HG03565 (cell line): ENCODE data around the gene S100A13.

Experiments used
- ATAC-seq: cut with Tn5 transposase; IDR thresholded peaks from one replicate; pipeline ENCODE4 v1.9.1; 2021; ENCODE audit warnings: mild to moderate bottlenecking, moderate library complexity; ENCODE audit not compliant: unreplicated experiment

Gene S100A13

DNA sequence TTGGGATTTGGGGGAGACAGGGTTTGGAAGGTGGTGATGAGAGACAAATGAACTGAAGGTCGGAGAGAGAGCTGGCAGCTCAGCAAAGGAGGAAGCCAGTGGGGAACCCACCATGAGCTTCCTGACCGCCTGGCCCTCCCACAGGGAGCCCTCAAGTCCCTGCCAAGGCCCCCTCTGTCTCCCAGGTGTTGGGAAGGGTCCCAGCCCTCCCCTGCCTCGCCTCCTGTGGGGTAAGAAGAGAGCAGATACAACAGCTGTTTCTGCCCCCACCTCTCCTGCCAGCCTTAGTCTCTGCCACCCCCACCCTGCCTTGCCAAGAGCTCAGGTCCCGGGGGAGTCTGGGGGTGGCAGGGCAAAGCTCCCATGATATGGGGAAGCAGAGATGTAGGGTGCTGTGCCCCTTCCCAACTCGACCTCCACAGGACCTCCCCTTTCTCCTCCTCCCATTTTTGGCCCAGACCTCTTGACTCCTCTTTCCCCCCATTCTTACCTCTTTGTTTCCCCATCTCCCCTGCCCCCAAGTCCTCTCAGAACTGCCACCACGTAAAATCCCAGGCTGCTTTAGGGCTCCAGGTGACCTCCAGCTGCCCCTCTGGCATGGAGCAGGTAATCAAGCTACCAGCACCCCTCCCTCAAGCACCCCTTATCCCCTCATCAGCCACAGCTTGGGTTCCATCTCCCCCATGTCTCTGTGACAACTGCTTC is 1.5 kb upstream of the S100A13 start:
- ATAC-seq = no peak

DNA sequence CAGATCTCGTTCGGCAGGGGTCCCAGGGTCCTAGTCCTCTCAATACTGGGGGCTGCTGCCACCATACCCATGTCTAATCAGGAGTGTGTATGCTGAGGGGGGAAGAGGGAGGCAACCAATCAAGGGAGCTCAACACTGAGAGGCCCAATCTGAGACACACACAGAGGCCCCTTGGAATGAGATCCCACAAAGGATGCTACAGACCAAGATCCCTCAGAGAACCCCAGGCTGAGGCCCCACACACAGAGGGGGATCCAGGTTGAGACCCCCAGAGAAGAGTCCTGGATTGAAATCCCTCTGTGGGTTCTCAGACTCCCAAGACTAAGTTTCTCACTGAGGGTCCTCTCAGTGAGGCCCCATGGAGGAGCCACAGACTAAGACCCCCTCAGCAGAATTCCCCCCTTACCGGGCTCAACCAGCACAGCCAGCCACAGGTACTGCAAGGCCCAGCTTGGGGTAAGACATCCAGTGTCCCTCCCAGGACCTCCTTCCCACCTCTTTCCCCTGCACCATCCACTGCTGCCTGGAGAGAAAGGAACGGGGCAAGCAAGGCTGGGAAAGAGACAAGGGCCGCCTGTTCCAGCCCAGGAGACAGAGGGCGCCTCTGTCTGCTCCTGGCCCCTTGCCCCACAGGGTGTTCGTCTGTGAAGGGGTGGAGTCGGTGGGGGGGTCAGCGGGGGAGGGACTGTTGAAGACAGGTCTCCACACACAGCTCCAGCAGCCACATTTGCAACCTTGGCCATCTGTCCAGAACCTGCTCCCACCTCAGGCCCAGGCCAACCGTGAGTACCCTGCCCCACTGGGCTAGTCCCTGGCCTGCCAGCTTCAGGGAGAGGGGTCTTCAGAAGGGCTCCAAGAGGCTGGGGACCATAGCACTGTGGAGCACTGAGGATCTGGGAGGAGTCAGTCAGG is 666 bp upstream of the S100A13 start, which contains the start of gene S100A1:
Gene S100A1, plus strand, starts transcription at position 720 of the 912 bp plus-strand sequence. CDS start 2,088 bp downstream, outside the sequence.
- no peak for ATAC-seq

DNA sequence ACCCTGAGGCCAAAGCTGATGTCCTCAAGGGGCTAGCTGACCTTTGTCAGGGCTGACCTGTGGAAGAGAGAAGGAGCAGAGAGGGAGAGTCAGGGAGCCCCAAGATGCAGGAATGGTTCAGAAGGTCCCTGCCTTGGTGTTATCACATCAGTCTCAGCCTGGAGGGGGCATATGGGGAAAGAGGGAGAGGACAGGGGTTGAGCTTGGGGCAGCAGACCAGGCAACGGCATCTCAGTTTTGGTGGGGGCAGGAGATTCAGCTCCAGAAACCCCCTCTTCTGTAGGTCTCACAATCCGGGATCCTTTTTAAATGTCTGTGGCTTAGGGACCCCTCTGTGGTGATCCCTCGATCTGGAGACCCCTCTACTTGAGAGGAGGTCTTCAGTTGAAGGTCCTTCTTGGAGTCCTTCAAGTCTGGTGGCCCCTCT is 815 bp downstream of the S100A13 start:
- no peak for ATAC-seq

DNA sequence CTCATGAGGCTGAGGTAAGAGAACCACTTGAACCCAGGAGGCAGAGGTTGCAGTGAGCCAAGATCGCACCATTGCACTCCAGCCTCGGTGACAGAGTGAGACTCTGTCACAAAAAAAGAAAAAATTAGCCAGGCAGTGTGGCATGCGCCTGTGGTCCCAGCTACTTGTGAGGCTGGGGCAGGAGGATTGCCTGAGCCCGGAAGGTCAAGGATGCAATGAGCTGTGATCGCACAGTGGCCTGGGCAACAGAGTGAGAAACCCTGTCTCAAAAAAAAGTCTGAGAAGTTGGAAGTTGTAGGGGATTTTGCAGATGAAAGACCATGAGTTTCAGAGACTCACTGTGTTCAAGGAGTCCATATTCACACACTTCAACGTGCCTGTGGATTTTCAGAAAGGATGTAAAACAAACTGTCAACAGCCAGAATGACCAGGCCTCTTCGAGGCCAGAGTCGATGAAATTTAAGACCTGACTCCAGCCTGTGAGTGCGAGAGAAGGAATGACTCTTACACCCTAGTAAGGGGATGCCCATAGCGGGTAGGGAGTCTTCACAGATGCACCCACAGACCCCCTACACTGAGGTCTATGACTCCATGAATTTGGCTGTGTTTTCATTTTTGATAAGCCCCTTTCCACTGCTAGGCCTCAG is 2.2 kb downstream of the S100A13 start:
- ATAC-seq = no peak

DNA sequence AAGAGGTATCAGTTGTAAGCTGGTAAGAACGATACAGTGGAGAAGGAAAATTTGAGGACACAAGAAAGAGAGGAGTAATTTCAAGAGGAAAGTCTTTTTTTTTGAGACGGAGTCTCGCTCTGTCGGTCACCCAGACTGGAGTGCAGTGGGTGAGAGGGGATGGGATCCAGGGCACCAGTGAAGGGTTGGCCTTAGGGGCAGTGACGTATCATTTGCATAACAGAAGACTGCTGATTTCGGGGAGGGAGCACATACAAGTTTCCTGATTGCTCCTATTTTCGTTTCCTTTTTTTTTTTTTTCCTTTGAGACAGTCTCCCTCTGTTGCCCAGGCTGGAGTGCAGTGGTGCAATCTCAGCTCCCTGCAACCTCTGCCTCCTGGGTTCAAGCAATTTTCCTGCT is 4.2 kb downstream of the S100A13 start:
- no peak for ATAC-seq

DNA sequence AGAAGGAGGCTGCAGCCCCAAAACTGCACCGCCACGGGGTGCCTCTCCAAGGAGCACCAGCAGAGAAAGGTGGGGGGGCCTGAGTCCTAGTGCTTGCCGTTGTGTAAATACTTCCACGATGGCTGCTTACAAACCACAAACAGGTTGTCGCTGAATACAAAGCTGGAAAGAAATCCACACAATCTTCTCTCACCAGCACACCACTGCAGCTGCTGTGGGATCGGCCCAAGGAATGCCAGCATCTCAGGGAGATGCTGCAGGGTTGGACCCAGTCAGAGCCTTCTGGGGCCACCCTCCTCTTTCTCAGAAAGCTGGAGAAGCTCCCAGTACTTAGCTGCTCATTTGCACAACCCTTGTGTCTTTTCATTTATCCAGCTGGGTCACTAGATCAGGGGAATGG is 8.1 kb downstream of the S100A13 start:
- ATAC-seq = no peak

DNA sequence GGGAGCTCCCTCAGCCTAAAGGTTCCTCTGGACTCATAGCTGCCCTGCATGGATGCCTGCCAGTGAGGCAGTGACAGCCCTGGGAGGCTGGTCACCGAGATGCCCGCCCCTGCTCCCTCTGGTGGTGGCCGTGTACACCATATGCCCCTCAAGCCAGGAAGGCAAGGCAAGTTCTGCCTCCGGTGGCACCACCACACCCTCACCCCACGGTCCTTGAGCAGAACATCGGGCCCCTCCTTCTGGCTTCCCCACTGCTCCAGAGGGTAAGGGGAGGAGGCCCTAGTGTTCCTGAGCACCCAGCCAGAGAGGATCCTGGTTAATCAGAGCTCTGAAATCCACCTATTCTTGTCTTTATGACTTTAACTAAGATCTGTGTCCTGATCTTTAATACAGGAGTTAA is 9.6 kb downstream of the S100A13 start:
- no peak for ATAC-seq

DNA sequence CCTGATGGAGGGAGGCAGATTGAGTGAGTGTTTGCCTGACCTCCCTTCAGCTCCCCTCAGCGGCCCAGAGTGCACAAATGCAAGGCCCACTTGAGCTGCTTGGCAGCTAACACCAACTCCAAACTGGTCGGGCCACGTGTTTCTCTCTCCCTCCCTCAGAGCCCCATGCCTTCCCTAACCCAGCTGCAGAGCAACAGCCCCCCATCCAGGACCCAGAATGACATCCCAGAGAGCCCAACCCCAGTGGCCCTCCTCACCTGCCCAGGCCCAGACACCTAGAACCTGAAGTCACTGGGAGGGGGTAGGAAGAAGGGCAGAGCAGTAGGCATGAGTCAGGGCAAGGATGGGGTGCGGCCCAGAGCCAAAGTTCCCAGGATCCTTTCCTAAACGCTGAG is 10.4 kb downstream of the S100A13 start:
- ATAC-seq = no peak

DNA sequence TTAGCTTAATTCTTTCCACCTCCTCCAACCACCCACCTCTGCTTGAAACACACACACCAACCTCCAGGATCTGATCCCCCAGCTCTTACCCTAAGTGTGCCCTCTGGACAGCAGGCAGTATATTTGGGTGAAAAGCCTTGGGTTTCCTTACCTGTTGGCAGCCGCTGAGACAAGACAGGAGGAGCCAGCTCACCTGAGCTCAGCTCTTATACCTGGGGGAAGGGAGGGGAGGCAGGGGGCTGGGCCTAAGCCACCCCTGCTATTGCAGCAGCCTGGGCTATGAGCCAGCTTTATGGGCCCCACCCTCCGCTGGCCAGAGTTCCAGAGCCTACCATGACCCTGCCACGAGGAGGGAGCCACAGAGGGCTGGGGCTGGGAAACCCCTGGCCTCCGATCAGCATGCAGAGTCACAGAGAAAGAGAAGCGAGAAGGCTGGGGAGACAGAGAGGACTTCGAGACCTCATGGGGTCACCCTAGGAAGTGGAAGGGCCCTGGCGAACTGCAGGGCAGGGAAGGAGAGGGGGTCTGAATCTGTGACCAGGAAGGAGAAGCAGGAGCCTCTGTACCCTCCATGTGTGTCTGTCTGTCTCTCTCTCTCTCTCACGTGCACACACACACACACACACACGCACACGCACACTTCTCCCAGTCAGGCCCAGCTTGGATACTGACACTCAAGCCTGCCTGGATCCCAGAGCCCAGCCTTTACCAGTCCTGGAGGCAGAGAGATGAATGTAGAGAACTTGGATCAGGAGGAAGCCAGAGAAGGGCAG is 11.0 kb downstream of the S100A13 start, which contains the start of gene S100A14:
Gene S100A14, minus strand, starts transcription at position 182 of the 773 bp plus-strand sequence. CDS start 467 bp downstream, outside the sequence.
- ATAC-seq = no peak

DNA sequence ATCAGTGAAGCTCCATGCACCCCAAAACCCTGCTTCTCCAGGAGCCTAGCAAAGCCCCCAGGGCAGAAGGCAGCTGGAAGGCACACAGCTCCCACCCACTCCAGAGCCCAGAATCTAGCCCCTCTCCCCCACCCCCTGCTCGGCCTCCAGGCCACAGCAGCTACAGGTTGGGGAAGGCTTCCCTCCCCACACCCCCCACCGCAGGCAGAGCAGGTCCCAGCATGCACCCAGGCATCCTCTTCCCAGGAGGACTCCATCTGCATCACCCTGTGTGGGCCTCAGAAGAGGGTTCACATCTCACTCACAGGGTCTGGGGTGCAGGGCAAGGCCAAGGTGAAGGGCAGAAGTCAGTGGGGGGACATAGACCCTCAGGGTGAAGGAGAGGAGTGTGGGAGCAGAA is 11.9 kb downstream of the S100A13 start:
- ATAC-seq = no peak

DNA sequence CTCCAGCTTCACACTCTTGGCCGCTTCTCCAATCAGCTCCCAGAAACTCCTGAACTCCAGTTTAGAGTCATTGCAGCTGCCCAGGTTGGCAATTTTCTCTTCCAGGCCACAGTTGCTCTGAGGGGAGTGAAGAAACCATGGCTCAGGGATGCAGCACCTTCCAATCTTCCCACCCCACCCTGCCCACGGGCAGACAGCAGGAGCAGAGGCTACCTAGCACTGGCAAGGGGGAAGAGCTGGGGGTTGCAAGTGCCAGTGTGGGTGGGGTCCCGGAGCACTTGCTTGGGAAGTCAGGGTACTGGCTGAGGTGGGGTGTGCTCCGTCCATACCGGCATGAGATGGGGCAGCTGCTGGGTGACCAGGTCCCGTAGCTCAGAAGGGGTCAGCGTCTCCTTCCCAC is 12.4 kb downstream of the S100A13 start:
- ATAC-seq = no peak

DNA sequence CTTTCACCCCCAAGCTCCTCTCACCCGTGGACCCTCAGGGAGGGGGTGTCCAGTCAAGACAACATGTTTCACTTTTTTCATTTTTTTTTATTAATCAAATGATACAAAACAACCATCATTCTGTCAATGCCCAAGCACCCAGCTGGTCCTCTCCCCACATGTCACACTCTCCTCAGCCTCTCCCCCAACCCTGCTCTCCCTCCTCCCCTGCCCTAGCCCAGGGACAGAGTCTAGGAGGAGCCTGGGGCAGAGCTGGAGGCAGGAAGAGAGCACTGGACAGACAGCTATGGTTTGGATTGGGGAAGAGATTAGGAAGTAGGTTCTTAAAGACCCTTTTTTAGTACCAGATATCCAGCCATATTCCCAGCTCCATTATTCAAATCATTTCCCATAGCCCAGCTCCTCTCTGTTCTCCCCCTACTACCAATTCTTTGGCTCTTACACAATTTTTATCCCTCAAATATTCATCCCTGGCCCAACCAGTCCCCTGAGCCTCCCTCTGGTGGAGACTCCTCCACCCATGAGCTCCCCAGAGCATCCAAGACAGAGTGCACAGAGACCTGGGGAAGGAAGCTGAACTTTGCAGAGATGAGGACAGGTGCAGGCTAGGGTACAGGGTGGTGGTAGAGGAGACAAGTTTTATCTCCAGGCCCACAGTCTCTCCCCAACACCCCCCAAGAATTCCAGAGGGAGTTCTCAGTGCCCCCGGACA is 13.0 kb downstream of the S100A13 start:
- ATAC-seq = no peak

DNA sequence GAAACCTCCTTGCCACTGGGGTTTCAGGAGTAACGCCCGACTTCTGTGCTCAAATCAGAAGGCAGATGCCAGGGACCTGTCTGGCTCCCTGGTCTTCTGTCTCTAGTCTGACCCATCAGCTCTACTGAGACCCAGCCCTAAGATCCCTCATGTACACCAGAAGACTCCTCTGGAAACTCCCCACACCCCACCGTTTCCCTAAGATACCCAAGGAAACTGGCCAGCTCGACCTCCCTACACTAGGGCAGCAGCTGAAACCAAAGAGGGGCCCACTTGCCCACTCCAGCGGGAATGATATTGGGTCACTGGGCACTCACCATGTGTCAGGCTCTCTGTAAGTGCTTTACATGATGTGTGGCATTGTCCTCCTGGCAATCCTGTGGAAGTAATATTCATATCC is 13.9 kb downstream of the S100A13 start:
- ATAC-seq = no peak

DNA sequence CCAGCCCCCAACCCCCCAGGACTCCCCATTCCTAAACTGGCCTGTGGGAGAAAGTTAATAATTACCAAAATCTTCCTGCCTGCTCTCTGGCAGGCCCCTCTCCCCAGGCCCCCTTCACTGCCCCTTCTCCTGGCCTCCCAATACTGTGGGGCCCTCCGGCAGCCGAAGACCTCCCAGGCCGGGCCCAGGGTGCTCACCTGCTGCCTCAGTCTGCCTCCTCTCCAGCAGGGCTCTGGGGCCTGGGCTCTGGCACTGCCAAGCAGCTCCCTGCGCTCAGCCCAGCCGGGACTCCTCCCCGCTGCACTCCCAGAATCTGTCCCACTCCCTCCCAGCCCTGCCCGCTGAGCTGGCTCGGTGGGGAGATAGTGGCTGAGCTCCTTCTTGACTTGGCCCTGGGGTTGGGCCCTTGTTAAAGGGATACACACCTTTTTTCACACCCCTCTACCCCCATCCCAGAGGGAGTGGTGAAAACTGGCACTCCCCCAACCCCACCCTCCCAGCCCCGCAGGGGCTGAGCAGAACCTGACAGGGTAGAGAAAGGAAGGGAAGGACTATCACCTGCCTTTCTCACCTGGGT is 14.5 kb downstream of the S100A13 start, which contains the start of gene S100A16:
Gene S100A16, minus strand, starts transcription at position 383 of the 577 bp plus-strand sequence. CDS start 4,986 bp downstream, outside the sequence.
- no peak for ATAC-seq

DNA sequence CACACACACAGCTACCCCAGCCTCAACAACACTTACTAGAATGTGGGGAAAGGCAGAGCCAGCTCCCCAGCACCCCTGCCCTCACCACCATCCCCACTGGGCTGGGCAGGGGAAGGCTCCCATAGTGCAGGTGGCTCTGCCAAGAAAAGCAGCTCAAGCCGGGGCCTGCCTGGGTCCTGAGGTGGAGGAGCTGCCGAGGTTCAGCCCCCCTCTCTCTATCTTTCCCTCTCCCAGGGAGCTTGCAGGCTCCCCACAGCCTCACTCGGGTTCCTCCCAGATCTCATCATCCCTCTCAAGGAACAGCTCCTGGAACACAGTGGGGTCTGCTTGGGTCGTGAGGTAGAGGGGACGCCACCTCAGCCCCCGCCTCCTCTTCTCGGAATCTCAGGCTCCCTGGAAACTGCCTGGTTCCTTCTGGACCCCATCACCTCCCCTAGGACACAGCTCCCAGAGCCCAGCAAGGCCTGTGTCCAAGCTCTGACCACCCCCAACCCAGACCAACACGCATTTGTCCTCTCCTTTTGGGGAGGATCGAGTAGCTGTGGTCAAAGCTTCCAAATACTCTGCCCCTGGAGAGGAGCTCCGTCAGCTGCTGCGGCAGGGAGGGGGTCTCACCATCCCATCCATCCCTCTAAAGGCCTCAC is 15.1 kb downstream of the S100A13 start:
- no peak for ATAC-seq

DNA sequence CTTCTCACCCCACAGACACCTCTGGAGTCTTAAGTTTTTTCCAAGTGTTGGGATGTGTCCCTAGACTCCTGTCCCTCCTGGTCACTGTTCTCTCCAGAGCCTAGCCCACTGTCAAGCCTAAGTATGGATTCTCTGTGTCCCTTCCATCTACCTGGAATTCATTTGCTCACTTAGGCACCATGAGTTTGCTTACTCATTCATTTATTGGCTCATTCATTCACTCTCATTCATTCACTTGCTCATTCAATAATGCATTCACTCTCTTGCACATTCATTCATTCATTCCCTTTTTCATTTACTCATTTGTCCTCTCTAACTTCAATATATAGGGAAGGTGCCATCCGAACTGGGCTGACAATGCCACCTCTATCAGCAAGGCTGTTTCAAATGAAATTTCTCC is 15.9 kb downstream of the S100A13 start:
- ATAC-seq = no peak

DNA sequence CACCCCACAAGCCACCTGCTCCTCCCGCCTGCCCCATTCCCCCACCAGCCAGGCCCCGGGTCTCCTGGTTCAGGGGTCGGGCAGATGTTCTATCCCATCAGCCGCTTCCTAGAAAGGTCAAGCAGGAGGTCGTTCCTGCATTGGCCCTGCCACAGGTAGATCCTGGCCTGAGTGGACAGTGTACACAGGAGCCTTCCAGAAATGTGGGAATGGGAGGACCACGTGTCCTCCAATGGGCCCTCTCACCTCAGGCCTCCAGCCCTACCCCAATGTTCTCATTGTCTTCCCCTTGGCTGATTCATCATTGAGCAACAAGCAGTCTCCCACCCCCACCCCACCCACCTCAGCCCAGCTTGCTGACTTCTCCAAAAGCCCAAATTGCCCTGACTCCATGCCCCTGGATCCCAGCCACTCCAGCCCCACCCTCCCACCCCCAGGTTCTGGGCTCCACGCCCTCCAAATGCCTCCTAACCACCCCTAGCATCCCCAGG is 16.4 kb downstream of the S100A13 start:
- no peak for ATAC-seq

DNA sequence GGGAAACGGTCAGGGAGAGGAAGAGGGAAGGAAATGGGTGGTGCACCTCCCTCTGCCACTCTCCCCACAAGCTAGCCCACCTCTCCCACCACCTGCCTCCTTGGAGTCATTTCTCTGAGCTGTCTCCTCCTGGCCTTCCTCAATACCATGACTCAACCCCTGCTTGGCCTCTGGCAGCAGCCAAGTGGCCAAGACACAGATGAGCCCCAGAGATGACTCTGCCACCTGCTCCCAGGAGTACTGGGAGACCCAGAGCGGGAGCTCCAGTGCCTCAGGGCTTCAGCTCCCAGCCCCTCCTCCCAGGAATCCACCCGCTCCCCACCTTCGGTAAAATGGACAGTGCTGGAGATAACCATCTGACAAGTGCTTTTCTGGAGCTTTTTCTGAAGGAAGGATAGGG is 17.0 kb downstream of the S100A13 start:
- no peak for ATAC-seq

DNA sequence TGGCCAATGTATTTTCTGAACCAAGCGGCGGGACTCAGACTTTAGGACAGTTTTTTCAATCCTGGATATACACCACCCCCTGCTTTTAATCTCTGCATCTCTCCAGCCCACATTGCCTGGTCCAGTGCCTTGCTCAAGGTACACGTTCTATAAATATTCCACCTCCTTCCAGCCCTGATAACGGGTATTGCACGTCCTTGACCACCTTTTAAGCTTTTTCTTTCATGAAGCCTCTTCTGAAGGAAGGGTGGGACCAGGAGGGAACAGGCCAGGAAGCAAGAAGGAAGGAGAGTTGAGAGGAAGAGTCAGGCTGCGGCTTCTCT is 17.8 kb downstream of the S100A13 start:
- ATAC-seq = no peak
